GM23248 (cell line): Measurements from ENCODE around the gene COG5. TPM values are rescaled to one million over a fixed set of nuclear protein-coding genes. Genes with fewer than 3 reads are reported as not detected.

Source experiments
- DNase-seq: peaks from one replicate; pipeline ENCODE4 v3.0.0-alpha.2; 2015
- H2AFZ ChIP-seq: fragments of 200-600 bp; sonication (generic); 2 replicates; pipeline ENCODE4 v1.6.1; 2016; ENCODE audit warnings: antibody characterized with exemption
- H3F3A ChIP-seq: fragments of 200-600 bp; sonication (generic); 2 replicates; pipeline ENCODE4 v1.6.1; 2016; ENCODE audit warnings: mild to moderate bottlenecking, antibody characterized with exemption, mixed run types; ENCODE audit not compliant: insufficient read depth
- H3K27ac ChIP-seq: fragments of 200-600 bp; sonication (generic); 2 replicates; pipeline ENCODE4 v1.5.1; 2016; ENCODE audit warnings: mild to moderate bottlenecking
- H3K27me3 ChIP-seq: fragments of 200-600 bp; sonication (generic); replicated peaks from 2 replicates; pipeline ENCODE4 v1.6.1; 2016; ENCODE audit warnings: mild to moderate bottlenecking; ENCODE audit not compliant: insufficient read depth
- H3K36me3 ChIP-seq: fragments of 200-600 bp; sonication (generic); 2 replicates; pipeline ENCODE4 v1.6.1; 2016; ENCODE audit warnings: low read depth, mild to moderate bottlenecking
- H3K4me1 ChIP-seq: fragments of 200-600 bp; sonication (generic); 2 replicates; pipeline ENCODE4 v1.6.1; 2016; ENCODE audit warnings: mild to moderate bottlenecking; ENCODE audit not compliant: insufficient read depth
- H3K4me2 ChIP-seq: fragments of 200-600 bp; sonication (generic); one replicate; pipeline ENCODE4 v1.6.1; 2016; ENCODE audit warnings: mild to moderate bottlenecking; ENCODE audit not compliant: unreplicated experiment
- H3K4me3 ChIP-seq: fragments of 200-600 bp; sonication (generic); 2 replicates; pipeline ENCODE4 v1.5.1; 2016; ENCODE audit warnings: mild to moderate bottlenecking
- H3K79me2 ChIP-seq: fragments of 200-600 bp; sonication (generic); 2 replicates; pipeline ENCODE4 v1.6.1; 2016; ENCODE audit warnings: mild to moderate bottlenecking; ENCODE audit not compliant: insufficient read depth
- H3K9ac ChIP-seq: fragments of 200-600 bp; sonication (generic); 2 replicates; pipeline ENCODE4 v1.6.1; 2016; ENCODE audit warnings: mild to moderate bottlenecking
- H3K9me2 ChIP-seq: fragments of 200-600 bp; sonication (generic); 2 replicates; pipeline ENCODE4 v1.6.1; 2016; ENCODE audit warnings: mixed run types, mild to moderate bottlenecking, moderate library complexity; ENCODE audit not compliant: insufficient read depth
- H3K9me3 ChIP-seq: fragments of 200-600 bp; sonication (generic); one replicate; pipeline ENCODE4 v1.6.1; 2017; ENCODE audit warnings: low read depth
- H4K20me1 ChIP-seq: fragments of 200-600 bp; sonication (generic); 2 replicates; pipeline ENCODE4 v1.6.0; 2016; ENCODE audit not compliant: insufficient read depth
- EZH2 ChIP-seq: fragments of 200-600 bp; sonication (generic); IDR thresholded peaks from 2 replicates; pipeline ENCODE4 v1.6.1; 2018; ENCODE audit warnings: antibody characterized with exemption, mild to moderate bottlenecking; ENCODE audit not compliant: insufficient read depth, poor library complexity, severe bottlenecking
- EZH2phosphoT487 ChIP-seq: fragments of 200-600 bp; sonication (generic); IDR thresholded peaks from 2 replicates; pipeline ENCODE4 v1.6.1; 2018; ENCODE audit warnings: antibody characterized with exemption, moderate library complexity, mild to moderate bottlenecking, low read depth; ENCODE audit not compliant: insufficient read depth
- WGBS, 2 experiments: methylation state at CpG; one replicate each; pipeline ENCODE4 v1.1.6; 2015 to 2017; ENCODE audit warnings: low lambda C conversion rate in 2 of 2, low coverage in 1 of 2; ENCODE audit errors: missing lambda C conversion rate in 2 of 2; 5-methylcytosine and 5-hydroxymethylcytosine counted together
- in situ Hi-C: fragments of 300-500 bp; cut with MboI; formaldehyde crosslinking; loops from 2 replicates; pipeline ENCODE4 v1.15.0; 2020
- polyA plus RNA-seq: library from polyadenylated mRNA; unstranded; fragments of >200 nt; fragmentation: Nextera tagmentation; extraction: Ambion mirVana; gene quantifications from 2 replicates; pipeline ENCODE4 v1.2.1, GENCODE V29; 2016
- total RNA-seq: library from RNA; depleted of rRNA; stranded (reverse); fragments of >200 nt; shearing (Covaris generic); gene quantifications from 2 replicates; pipeline ENCODE4 v1.2.3, GENCODE V29; 2014

The COG5 gene
- total and polyA plus RNA-seq, 2 experiments from 2014 or later = 20.7 to 26.0 TPM

DNA sequence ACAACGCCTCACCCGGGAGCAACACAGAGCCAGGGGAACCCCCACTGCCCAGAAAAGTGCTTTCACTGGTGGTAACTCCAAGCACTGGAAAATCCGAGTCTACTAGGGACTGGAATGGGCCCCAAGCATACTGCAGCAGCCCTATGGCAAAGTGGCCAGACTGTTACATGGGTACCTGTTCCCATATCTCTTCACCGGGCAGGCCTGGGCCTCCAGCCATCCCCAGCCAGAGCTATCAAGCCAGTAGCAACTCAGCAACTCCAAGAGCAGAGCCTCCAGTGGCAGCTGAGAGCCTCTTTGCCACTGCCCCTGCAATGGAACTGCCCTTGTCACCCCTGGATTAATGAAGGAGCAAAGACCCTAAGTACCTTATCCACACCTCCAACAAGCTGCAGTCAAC is 321.5 kb downstream of the COG5 start:
- Histone ChIP-seq H3K4me3 (no peak overlapping the region), H3K36me3 (peaks cover 5% of the 10 kb centered on the region; the same call in 1 of the 2 replicates), H3K9me3 (no peaks in the 10 kb centered on the region), H3K27me3 (no peaks in the 10 kb centered on the region), H4K20me1 (no peaks in the 10 kb centered on the region), H2AFZ (no peak overlapping the region), H3K4me2 (no peak overlapping the region), H3K9ac (no peak overlapping the region), H3K79me2 (no peaks in the 10 kb centered on the region), H3K4me1 (no peaks in the 10 kb centered on the region), H3K9me2 (no peaks in the 10 kb centered on the region), H3F3A (no peaks in the 10 kb centered on the region), H3K27ac (no peak overlapping the region)
- 94 to 95% methylated on average over 4 of the region's 4 CpGs for WGBS, 2 experiments
- in situ Hi-C loops = no loop called here
- no peak for DNase-seq
- TF ChIP-seq EZH2 (no peak), EZH2phosphoT487 (no peak)

DNA sequence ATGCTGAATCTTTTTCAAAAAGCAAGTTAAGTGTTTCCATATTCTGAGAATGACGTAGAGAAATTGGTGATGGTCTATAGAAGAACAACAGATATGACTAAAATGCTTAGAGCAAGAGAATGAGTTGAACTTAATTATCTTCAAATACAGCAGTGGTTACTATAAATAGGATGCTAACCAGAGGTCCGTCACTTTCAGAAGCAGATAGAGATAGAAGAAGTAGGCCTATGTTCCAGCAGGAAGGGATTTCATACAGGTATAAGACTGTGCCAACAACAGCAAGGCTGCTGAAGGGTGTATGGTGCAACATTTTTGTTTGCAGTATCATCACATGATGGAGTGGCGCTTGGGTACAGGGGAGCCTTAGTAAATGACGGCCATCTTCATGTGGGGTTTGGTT is 326.3 kb downstream of the COG5 start:
- Histone ChIP-seq H3K4me1 (0 out of 2 replicates have a peak, but pooled peaks cover 4% of the 10 kb centered on the region), H2AFZ (no peak overlapping the region), H3K9ac (no peak overlapping the region), H3F3A (no peaks in the 10 kb centered on the region), H3K27me3 (no peaks in the 10 kb centered on the region), H4K20me1 (no peaks in the 10 kb centered on the region), H3K79me2 (no peaks in the 10 kb centered on the region), H3K4me3 (no peak overlapping the region), H3K9me2 (no peaks in the 10 kb centered on the region), H3K4me2 (no peak overlapping the region), H3K9me3 (no peaks in the 10 kb centered on the region), H3K36me3 (no peaks in the 10 kb centered on the region), H3K27ac (no peak overlapping the region)
- WGBS, 2 experiments = 86 to 88% methylated on average over 4 of the region's 4 CpGs
- TF ChIP-seq EZH2phosphoT487 (no peak), EZH2 (no peak)
- in situ Hi-C loops = no loop called here
- no peak for DNase-seq

DNA sequence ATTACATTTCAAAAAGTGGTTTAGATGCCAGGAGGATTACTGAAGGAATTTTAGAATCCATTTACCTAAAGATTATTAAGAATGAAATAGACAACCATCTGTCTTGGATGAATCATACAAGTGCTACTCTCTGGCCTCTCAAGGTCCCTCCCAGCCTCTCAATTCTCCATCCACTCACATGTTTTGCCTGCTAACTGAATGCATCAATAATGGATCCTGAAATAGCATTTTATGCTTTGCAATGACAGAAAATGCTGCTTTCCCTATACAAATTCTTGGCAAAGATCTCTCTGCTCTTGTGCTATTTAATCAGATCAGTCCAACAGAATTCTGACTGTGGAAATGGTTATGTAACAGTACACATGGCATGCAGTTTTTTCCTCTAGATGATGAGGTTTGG is 326.9 kb downstream of the COG5 start:
- Histone ChIP-seq H3K4me3 (no peak overlapping the region), H2AFZ (no peak overlapping the region), H3K27me3 (no peaks in the 10 kb centered on the region), H3K4me1 (0 out of 2 replicates have a peak, but pooled peaks cover 4% of the 10 kb centered on the region), H3K4me2 (no peak overlapping the region), H3K9ac (no peak overlapping the region), H4K20me1 (no peaks in the 10 kb centered on the region), H3F3A (no peaks in the 10 kb centered on the region), H3K79me2 (no peaks in the 10 kb centered on the region), H3K9me3 (no peaks in the 10 kb centered on the region), H3K9me2 (no peaks in the 10 kb centered on the region), H3K36me3 (no peaks in the 10 kb centered on the region), H3K27ac (no peak overlapping the region)
- no peak for DNase-seq
- TF ChIP-seq EZH2phosphoT487 = no peak
- no peak for TF ChIP-seq EZH2
- in situ Hi-C loops = no loop called here

DNA sequence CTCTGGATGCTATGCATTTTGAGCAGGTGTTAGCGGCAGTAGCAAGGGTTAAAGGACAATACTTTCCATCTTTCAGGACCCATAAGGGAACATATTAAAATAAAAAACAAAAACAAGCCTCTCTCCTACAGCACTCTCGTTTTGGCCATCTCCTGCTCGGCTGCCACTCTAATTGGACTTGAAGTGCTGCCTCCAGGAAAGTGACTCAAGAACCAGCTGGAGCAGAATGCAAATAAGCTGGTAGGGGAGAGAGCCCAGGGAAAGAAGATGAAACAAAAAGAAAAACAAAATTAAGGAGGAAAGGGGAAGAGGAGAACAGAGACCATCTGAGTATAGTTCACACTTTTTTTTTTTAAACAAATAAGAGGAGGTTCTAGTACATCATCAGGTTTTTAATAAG is 329.3 kb downstream of the COG5 start:
- in situ Hi-C loops = no loop called here
- Histone ChIP-seq H3K79me2 (no peaks in the 10 kb centered on the region), H3K9ac (no peak overlapping the region), H3K4me3 (no peak overlapping the region), H3K9me2 (no peaks in the 10 kb centered on the region), H3K36me3 (no peaks in the 10 kb centered on the region), H3K27ac (no peak overlapping the region), H4K20me1 (no peaks in the 10 kb centered on the region), H3K4me2 (no peak overlapping the region), H2AFZ (no peak overlapping the region), H3K9me3 (no peaks in the 10 kb centered on the region), H3K4me1 (peaks cover 17% of the 10 kb centered on the region), H3K27me3 (no peaks in the 10 kb centered on the region), H3F3A (0 out of 2 replicates have a peak, but pooled peaks cover 6% of the 10 kb centered on the region)
- 77 to 79% methylated on average over 3 of the region's 3 CpGs for WGBS, 2 experiments
- no peak for TF ChIP-seq EZH2phosphoT487
- TF ChIP-seq EZH2 = no peak
- no peak for DNase-seq

DNA sequence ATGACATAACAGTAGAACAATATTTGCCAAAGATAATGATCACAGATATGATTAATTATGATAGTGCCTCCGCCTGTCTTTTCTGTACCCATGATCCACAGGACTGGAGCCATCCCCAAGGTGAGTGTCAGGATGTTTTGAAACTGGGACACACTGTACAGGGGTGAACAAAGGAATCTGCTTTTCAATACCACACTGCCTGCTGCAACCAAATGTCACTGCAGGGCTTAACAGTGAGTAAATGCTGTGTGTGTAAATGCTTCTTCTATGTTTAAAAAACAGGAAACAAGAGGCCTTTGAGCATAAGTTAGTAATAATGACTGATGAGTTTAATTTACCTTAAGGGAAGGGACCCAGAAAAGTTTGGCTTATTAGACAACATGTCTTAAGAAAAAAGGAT is 329.7 kb downstream of the COG5 start:
- Histone ChIP-seq H3K4me3 (no peak overlapping the region), H3K36me3 (no peaks in the 10 kb centered on the region), H3K4me1 (peaks cover 17% of the 10 kb centered on the region), H2AFZ (no peak overlapping the region), H3K27ac (no peak overlapping the region), H3K9ac (no peak overlapping the region), H3K9me3 (no peaks in the 10 kb centered on the region), H4K20me1 (no peaks in the 10 kb centered on the region), H3F3A (0 out of 2 replicates have a peak, but pooled peaks cover 6% of the 10 kb centered on the region), H3K27me3 (no peaks in the 10 kb centered on the region), H3K79me2 (no peaks in the 10 kb centered on the region), H3K9me2 (no peaks in the 10 kb centered on the region), H3K4me2 (no peak overlapping the region)
- in situ Hi-C loops = no loop called here
- TF ChIP-seq EZH2 (no peak), EZH2phosphoT487 (no peak)
- 97 to 100% methylated on average over 1 of the region's 1 CpG for WGBS, 2 experiments
- DNase-seq = no peak
